NCI-H1105 (cell line): ENCODE data around the gene C8G.

Experiments used
- DNase-seq: peaks from one replicate; lab custom pipeline; 2025; lab: John Stamatoyannopoulos, UW

The C8G gene

GRCh38 chr9:136953771-136954269, 8.8 kb downstream of the C8G start:
- no peak for DNase-seq

GRCh38 chr9:136954270-136955083, 9.4 kb downstream of the C8G start:
- DNase-seq: no peak

- DNase-seq: no peak
Observed at GRCh38 chr9:136955202-136955942, 10.3 kb downstream of the C8G start.

DNA sequence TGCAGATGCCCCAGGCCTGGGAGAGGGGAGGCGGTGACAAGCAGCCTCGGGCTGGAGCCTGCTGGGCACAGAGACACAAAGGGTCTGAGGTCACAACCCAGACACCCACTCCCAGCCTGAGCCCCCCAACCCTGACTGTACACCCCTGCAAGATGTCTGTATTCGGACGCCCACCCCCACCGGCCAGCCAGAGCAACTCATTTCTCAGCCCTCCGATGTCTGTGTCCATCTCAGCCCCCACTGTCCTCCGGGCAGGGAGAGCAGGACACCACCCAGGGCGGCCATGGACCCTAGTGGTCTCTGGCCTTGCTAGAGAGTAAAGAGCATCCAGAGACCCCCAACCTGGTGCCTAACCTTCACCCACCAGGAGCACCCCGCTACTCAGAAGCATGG, 10.9 kb downstream of the C8G start:
- DNase-seq: no peak

DNA sequence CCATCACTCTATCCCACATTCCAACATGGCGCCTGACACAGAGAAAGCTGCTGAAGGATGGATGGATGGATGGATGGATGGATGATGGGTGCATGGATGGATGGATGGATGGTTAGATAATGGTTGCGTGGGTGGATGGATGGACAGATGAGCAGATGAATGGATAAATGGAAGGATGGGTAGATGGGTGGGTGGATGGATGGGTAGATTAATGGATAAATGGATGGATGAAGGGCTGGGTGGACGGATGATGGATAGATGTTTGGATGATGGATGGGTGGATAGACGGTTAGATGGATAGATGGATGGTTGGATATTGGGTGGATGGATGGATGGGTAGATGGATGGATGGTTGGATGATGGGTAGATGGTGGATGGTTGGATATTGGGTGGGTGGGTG, 11.6 kb downstream of the C8G start:
- no peak for DNase-seq

GRCh38 chr9:136957461-136957860, 12.4 kb downstream of the C8G start:
- no peak for DNase-seq

DNA sequence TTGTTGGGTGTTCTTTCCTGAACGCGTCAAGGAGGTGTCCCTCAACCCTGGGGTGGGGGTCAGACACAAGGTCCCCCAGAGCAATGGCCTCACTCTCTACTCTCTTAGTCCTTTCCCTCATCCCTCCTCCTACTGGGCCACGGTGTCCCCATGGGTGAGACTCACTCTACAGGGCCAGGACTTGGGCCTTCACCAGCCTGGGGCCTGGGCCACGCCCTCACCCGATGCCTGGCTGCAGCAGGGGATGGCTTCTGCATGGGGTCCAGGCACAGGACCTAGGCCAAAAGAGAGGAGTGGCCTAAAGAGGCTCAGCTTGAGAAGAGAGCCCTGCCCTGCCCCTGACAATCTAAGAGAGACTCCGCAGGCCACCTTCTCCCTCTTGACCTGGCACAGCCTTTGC, 12.9 kb downstream of the C8G start:
- no peak for DNase-seq

GRCh38 chr9:136958473-136958872, 13.4 kb downstream of the C8G start:
- DNase-seq: no peak

DNA sequence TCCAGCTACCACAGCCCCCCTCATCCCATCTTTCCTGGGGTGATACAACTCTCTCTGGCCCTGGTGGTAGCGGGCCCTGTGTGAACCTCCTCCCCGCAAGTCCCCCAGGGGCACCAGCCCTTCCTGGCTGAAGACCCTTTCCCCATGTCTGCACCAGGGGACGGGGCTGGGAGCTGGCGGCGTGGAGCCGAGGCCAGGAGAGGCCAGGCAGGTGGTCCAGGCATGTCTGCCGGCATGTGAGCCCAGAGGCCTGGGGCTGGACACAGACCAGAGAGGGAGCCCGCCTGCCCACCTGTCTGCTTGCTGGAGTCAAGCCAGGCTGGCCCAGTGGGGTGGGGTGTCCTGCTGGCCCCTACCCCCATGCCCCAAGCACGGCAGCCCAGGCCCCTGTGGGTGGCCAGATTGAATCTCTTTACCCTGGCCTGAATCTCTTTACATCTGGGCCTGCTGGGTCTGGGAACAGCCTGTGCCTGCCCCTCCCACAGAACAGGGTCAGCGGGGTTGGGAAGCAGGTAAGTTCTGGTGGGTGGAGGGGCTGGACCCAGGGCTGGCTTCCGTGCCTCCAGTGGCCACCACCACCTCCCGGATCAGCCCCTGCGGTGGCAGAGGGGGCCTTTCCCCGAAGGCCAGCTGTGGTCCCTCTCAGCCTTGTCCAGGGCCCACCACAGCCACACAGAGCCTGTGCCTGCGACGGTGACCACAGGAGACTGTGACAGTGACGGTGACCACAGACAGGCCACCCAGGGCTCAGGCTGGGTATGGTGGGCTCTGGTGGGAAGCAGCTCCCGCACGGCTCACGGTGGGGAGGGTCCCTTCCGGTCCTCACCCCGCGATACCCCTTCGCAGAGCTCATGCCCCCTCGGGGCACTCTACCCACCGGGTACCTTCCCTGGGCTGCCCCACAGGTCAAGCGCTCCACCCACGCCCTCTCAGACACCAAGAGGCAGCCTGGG, 14.1 kb downstream of the C8G start:
- DNase-seq: no peak

DNA sequence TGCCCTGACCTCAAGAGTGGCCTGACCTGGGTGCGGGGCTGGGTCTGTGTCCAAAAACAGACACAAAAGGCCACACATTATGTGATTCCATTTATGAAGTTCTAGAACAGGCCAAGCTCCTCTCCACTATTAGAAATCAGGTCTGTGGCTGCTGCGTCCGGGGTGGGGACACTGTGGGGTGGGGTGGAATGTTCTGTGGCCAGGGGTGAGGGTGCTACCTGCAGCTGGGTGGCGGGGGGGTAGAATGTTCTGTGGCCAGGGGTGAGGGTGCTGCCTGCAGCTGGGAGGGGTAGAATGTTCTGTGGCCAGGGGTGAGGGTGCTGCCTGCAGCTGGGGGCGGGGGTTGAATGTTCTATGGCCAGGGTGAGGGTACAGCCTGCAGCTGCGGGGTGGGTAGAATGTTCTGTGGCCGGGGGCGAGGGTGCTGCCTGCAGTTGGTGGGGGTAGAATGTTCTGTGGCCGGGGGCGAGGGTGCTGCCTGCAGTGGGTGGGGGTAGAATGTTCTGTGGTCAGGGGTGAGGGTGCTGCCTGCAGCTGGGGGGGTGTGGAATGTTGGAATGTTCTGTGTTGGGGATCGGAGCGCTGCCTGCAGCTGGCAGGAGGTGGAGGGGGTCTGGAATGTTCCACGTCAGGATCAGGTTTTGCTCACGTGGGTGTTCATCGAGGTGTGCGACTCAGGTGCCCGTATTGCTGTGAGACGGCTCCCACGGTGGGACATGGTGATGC, 15.3 kb downstream of the C8G start:
- DNase-seq: no peak

- DNase-seq: no peak
Observed at GRCh38 chr9:136960938-136961275, 15.9 kb downstream of the C8G start.

- DNase-seq: no peak
Observed at GRCh38 chr9:136961279-136962065, 16.4 kb downstream of the C8G start.

GRCh38 chr9:136962163-136962562, 17.1 kb downstream of the C8G start:
- no peak for DNase-seq

- DNase-seq: no peak
Observed at GRCh38 chr9:136962701-136963248, 17.7 kb downstream of the C8G start.

GRCh38 chr9:136963341-136963740, 18.3 kb downstream of the C8G start:
- DNase-seq: no peak

DNA sequence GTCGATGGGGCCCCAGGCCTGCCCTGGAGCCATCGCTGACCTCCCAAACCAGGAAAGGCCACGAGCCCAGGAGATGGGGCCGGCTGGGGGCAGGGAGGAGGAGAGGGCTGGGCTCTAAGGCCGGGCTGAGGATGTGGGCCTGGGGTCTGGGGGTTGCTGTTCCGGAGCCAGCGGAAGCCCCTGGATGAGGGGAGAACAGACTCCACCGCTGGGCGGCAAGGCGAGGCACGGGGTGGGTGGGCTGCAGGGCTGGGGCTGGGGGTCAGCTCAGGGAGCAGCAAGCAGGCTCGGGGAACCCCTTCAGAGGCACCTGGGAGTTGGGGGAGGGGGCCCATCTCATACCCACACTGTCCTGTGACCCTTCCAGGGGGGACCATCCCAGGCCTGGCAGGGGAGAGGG, 18.7 kb downstream of the C8G start:
- no peak for DNase-seq

- DNase-seq: no peak
Observed at GRCh38 chr9:136964171-136964689, 19.2 kb downstream of the C8G start.

GRCh38 chr9:136964833-136965422, 19.9 kb downstream of the C8G start:
- no peak for DNase-seq

DNA sequence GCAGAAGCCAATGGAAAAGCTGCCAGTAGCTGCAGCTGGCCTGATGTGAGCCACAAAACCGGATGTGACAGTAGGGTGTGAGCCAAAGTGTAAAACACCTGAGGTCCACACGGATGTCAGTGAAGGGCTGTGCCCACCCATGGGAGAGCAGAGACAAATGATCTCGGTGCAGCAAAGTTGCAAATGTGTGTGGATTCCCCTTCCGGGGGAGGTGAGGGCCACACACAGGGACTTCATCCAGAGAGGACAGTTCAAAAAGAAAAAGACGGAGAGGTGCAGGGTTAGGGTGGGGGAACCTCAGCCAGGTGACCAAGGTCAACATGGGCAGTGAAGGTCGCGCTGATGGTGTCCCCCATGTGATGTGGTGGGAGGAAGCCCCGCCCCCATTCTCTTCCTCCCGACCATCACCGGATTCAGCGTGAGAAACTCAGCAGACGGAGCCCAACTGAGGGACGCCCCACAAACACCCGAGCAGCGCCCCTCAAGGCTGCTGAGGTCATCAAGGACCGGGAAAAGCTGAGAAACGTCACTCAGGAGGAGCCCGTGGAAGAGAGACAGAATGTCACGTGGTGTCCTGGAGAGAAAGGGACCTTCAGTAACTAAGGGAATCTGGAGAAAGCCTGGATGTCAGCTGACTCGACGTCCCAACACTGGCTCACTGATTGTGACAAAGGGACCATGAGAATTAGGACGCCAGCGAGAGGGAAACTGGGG, 20.9 kb downstream of the C8G start:
- DNase-seq: no peak
